ENCODE data around the gene ZBTB7A. TPM values are rescaled to one million over a fixed set of nuclear protein-coding genes. Genes with fewer than 3 reads are reported as not detected.
A peak's percentile ranks its signal among the peaks of the same experiment; 100 is the strongest.

Gene ZBTB7A
- total RNA-seq, 2 donors from 2014 or later, result 77.1 to 87.3 TPM

- no peak for DNase-seq (ENCODE audit: low spot score)
- Histone ChIP-seq H3K27me3 (replicated peaks; ENCODE audit: insufficient read depth) (no peaks in the 10 kb centered on the region), H3K36me3 (no peaks in the 10 kb centered on the region), H3K9me3 (no peaks in the 10 kb centered on the region), H3K27ac (no peak overlapping the region), H3K4me1 (replicated peaks) (peaks cover 3% of the 10 kb centered on the region), H3K4me3 (no peak overlapping the region)
- intact Hi-C loops (cut with DNase I), result no loop called here
- TF ChIP-seq POLR2AphosphoS5 (IDR thresholded peaks at IDR 0.05) (no peak), CTCF (IDR thresholded peaks at IDR 0.05) (no peak), POLR2A (IDR thresholded peaks at IDR 0.05) (no peak)
- 4% methylated on average over 2 of the region's 2 CpGs for WGBS
These were observed 14.9 kb upstream of the ZBTB7A start for GRCh38 chr19:4081441-4082129.

- intact Hi-C loops (cut with DNase I), result no loop called here
- 68% methylated on average over 6 of the region's 6 CpGs for WGBS
- no peaks in the 10 kb centered on the region for H3K36me3 ChIP-seq
These were observed 13.8 kb upstream of the ZBTB7A start for GRCh38 chr19:4080473-4080872.

GRCh38 chr19:4077800-4078684 lies 11.3 kb upstream of the ZBTB7A start:
- intact Hi-C loops (cut with DNase I), result no loop called here

More at GRCh38 chr19:4080473-4080872, 13.8 kb upstream of the ZBTB7A start:
- H3K9me3 ChIP-seq, result no peaks in the 10 kb centered on the region
- H3K27ac ChIP-seq, result no peak overlapping the region
- no peak for TF ChIP-seq CTCF (IDR thresholded peaks at IDR 0.05)
- no peak for TF ChIP-seq POLR2AphosphoS5 (IDR thresholded peaks at IDR 0.05)
- no peak for TF ChIP-seq POLR2A (IDR thresholded peaks at IDR 0.05)
- H3K4me1 ChIP-seq (replicated peaks), result peaks cover 3% of the 10 kb centered on the region
- no peak overlapping the region for H3K4me3 ChIP-seq
- DNase-seq (ENCODE audit: low spot score), result no peak
- no peaks in the 10 kb centered on the region for H3K27me3 ChIP-seq (replicated peaks; ENCODE audit: insufficient read depth)

GRCh38 chr19:4077007-4077374 lies 10.3 kb upstream of the ZBTB7A start:
- DNase-seq (ENCODE audit: low spot score), result no peak
- no peaks in the 10 kb centered on the region for H3K36me3 ChIP-seq
- intact Hi-C loops (cut with DNase I), result no loop called here
- no peak overlapping the region for H3K4me3 ChIP-seq
- 81% methylated on average over 3 of the region's 3 CpGs for WGBS
- TF ChIP-seq CTCF (IDR thresholded peaks at IDR 0.05), result no peak
- TF ChIP-seq POLR2A (IDR thresholded peaks at IDR 0.05), result no peak
- no peak for TF ChIP-seq POLR2AphosphoS5 (IDR thresholded peaks at IDR 0.05)
- no peaks in the 10 kb centered on the region for H3K27me3 ChIP-seq (replicated peaks; ENCODE audit: insufficient read depth)
- H3K27ac ChIP-seq, result no peak overlapping the region
- no peaks in the 10 kb centered on the region for H3K4me1 ChIP-seq (replicated peaks)
- H3K9me3 ChIP-seq, result no peaks in the 10 kb centered on the region

More at GRCh38 chr19:4077800-4078684, 11.3 kb upstream of the ZBTB7A start:
- H3K27ac ChIP-seq, result peak overlapping the region; percentile 79 to 85
- TF ChIP-seq CTCF (IDR thresholded peaks at IDR 0.05) (no peak), POLR2AphosphoS5 (IDR thresholded peaks at IDR 0.05) (no peak), POLR2A (IDR thresholded peaks at IDR 0.05) (no peak)
- peak overlapping the region; percentile 43 to 51 for H3K4me3 ChIP-seq
- no peaks in the 10 kb centered on the region for H3K4me1 ChIP-seq (replicated peaks)
- no peaks in the 10 kb centered on the region for H3K27me3 ChIP-seq (replicated peaks; ENCODE audit: insufficient read depth)
- no peaks in the 10 kb centered on the region for H3K9me3 ChIP-seq
- 6% methylated on average over 27 of the region's 33 CpGs for WGBS
- DNase-seq (ENCODE audit: low spot score), result no peak
- no peaks in the 10 kb centered on the region for H3K36me3 ChIP-seq
